H1 (cell line): Measurements from ENCODE around the gene CBR4. TPM values are rescaled to one million over a fixed set of nuclear protein-coding genes. Genes with fewer than 3 reads are reported as not detected.

ENCODE experiments used
- CTCF ChIA-PET: fragments of 300-600 bp; sonication (Branson Sonifier 250); formaldehyde crosslinking; loops from one replicate; lab custom pipeline; 2021; ENCODE audit not compliant: partially characterized antibody; lab: Charles Lee
- POLR2A ChIA-PET: fragments of 300-600 bp; sonication (Branson Sonifier 250); formaldehyde crosslinking; loops from one replicate; lab custom pipeline; 2021; ENCODE audit warnings: inconsistent platforms; ENCODE audit not compliant: partially characterized antibody; lab: Charles Lee
- DNase-seq, 2 experiments: peaks; one replicate each; pipeline versions ENCODE4 v3.0.0 to v3.0.0-alpha.2; 2010 to 2022; ENCODE audit warnings: low spot score in 2 of 2, low read depth in 1 of 2, mixed read lengths in 1 of 2
- FAIRE-seq: peaks from 2 replicates; lab custom pipeline; 2011; peaks lifted over from hg19 to GRCh38; lab: Jason Lieb, UNC
- H2AFZ ChIP-seq: 2 replicates; pipeline ENCODE4 v1.8.1; 2012; ENCODE audit warnings: low read length, inconsistent platforms
- H2AK5ac ChIP-seq: 2 replicates; pipeline ENCODE4 v1.6.1; 2013; ENCODE audit warnings: low read depth, low read length
- H2BK120ac ChIP-seq: replicated peaks from 2 replicates; pipeline ENCODE3; 2013; ENCODE audit warnings: low read depth, low read length, inconsistent platforms
- H2BK12ac ChIP-seq: 2 replicates; pipeline ENCODE4 v1.6.1; 2013; ENCODE audit warnings: low read depth, low read length
- H2BK15ac ChIP-seq: 2 replicates; pipeline ENCODE4 v1.6.1; 2013; ENCODE audit warnings: low read length
- H2BK20ac ChIP-seq: 2 replicates; pipeline ENCODE4 v1.6.1; 2013; ENCODE audit warnings: low read length
- H2BK5ac ChIP-seq: 2 replicates; pipeline ENCODE4 v1.6.1; 2013; ENCODE audit warnings: low read depth, low read length
- H3K14ac ChIP-seq: 2 replicates; pipeline ENCODE4 v1.6.1; 2013; ENCODE audit warnings: inconsistent platforms; ENCODE audit not compliant: insufficient read length
- H3K18ac ChIP-seq: 2 replicates; pipeline ENCODE4 v1.6.1; 2013; ENCODE audit warnings: low read length; ENCODE audit errors: extremely low read depth
- H3K23ac ChIP-seq: 2 replicates; pipeline ENCODE4 v1.6.1; 2013; ENCODE audit warnings: inconsistent platforms; ENCODE audit not compliant: insufficient read length
- H3K23me2 ChIP-seq: 2 replicates; pipeline ENCODE4 v1.6.1; 2013; ENCODE audit warnings: low read depth, low read length
- H3K27ac ChIP-seq: 2 replicates; pipeline ENCODE4 v1.6.1; 2011; ENCODE audit warnings: low read depth, low read length, inconsistent platforms
- H3K27me3 ChIP-seq, 4 experiments: replicated peaks in 1 of 4; 1 replicate in 1 of 4; 2 replicates in 3 of 4; pipeline versions ENCODE4 v1.6.1 to v1.8.1; 2011 to 2013; ENCODE audit warnings: low read length in 3 of 4, mild to moderate bottlenecking in 3 of 4, inconsistent platforms in 2 of 4, mixed read lengths in 2 of 4, moderate library complexity in 1 of 4; ENCODE audit not compliant: control insufficient read depth in 3 of 4, insufficient read depth in 3 of 4; ENCODE audit errors: extremely low read depth in 1 of 4
- H3K36me3 ChIP-seq, 4 experiments: 2 replicates each; pipeline versions ENCODE4 v1.6.1 to v1.8.1; 2011 to 2013; ENCODE audit warnings: mild to moderate bottlenecking in 4 of 4, low read length in 3 of 4, moderate library complexity in 2 of 4, control low read depth in 1 of 4, inconsistent platforms in 1 of 4; ENCODE audit not compliant: insufficient read depth in 4 of 4, control insufficient read depth in 2 of 4
- H3K4ac ChIP-seq: replicated peaks from 2 replicates; pipeline ENCODE3; 2013; ENCODE audit warnings: low read length, low read depth, mixed read lengths, inconsistent platforms; ENCODE audit not compliant: insufficient read length
- H3K4me1 ChIP-seq, 4 experiments: replicated peaks in 1 of 4; 1 replicate in 1 of 4; 2 replicates in 3 of 4; pipeline versions ENCODE4 v1.6.1 to v1.8.1; 2011 to 2013; ENCODE audit warnings: low read length in 3 of 4, inconsistent platforms in 2 of 4, mixed read lengths in 1 of 4; ENCODE audit not compliant: insufficient read depth in 4 of 4, control insufficient read depth in 3 of 4
- H3K4me2 ChIP-seq, 2 experiments: 2 replicates each; pipeline versions ENCODE4 v1.6.1 to v1.8.1; 2011 to 2013; ENCODE audit warnings: low read depth in 2 of 2, low read length in 2 of 2, control low read depth in 1 of 2, inconsistent platforms in 1 of 2, mild to moderate bottlenecking in 1 of 2; ENCODE audit not compliant: insufficient read depth in 1 of 2
- H3K4me3 ChIP-seq, 4 experiments: fragments of 200-600, 300-600 bp in 1 of 4; sonication (generic), shearing (Covaris generic), sonication (Bioruptor Twin) in 1 of 4; 2 replicates each; pipeline versions ENCODE4 v1.5.1 to v1.8.1; 2011 to 2016; ENCODE audit warnings: low read length in 4 of 4, low read depth in 3 of 4, control low read depth in 2 of 4, inconsistent platforms in 2 of 4, mild to moderate bottlenecking in 2 of 4, mixed read lengths in 1 of 4, moderate library complexity in 1 of 4; ENCODE audit not compliant: insufficient read depth in 2 of 4; ENCODE audit errors: extremely low read depth in 1 of 4
- H3K56ac ChIP-seq: replicated peaks from 2 replicates; pipeline ENCODE3; 2013; ENCODE audit warnings: low read depth, mild to moderate bottlenecking, mixed read lengths, low read length, inconsistent platforms; ENCODE audit not compliant: insufficient read length
- H3K79me1 ChIP-seq: 2 replicates; pipeline ENCODE4 v1.6.1; 2013; ENCODE audit warnings: low read depth, low read length, control low read depth
- H3K79me2 ChIP-seq, 2 experiments: 2 replicates each; pipeline versions ENCODE4 v1.6.1 to v1.8.1; 2012 to 2013; ENCODE audit warnings: low read length in 2 of 2, mild to moderate bottlenecking in 2 of 2, inconsistent platforms in 1 of 2; ENCODE audit not compliant: insufficient read depth in 2 of 2, control insufficient read depth in 1 of 2
- H3K9ac ChIP-seq, 4 experiments: replicated peaks in 1 of 4; 1 replicate in 1 of 4; 2 replicates in 3 of 4; pipeline versions ENCODE4 v1.6.1 to v1.8.1; 2011 to 2013; ENCODE audit warnings: low read depth in 3 of 4, low read length in 3 of 4, control low read depth in 2 of 4, mild to moderate bottlenecking in 2 of 4, moderate library complexity in 2 of 4, inconsistent platforms in 1 of 4; ENCODE audit errors: extremely low read depth in 1 of 4
- H3K9me3 ChIP-seq, 2 experiments: 2 replicates each; pipeline versions ENCODE4 v1.6.1 to v1.8.1; 2012 to 2013; ENCODE audit warnings: mild to moderate bottlenecking in 2 of 2, moderate library complexity in 2 of 2, control low read depth in 1 of 2, inconsistent platforms in 1 of 2, low read depth in 1 of 2, low read length in 1 of 2, mixed read lengths in 1 of 2; ENCODE audit not compliant: insufficient read depth in 2 of 2
- H4K20me1 ChIP-seq, 2 experiments: replicated peaks in 1 of 2; 2 replicates each; pipeline versions ENCODE3 to v1.8.1; 2011 to 2013; ENCODE audit warnings: inconsistent platforms in 2 of 2, low read length in 2 of 2, mild to moderate bottlenecking in 1 of 2; ENCODE audit not compliant: insufficient read depth in 2 of 2, control insufficient read depth in 1 of 2
- H4K5ac ChIP-seq: 2 replicates; pipeline ENCODE4 v1.6.1; 2013; ENCODE audit warnings: low read length, low read depth, mixed read lengths, inconsistent platforms; ENCODE audit not compliant: insufficient read length
- H4K8ac ChIP-seq: 2 replicates; pipeline ENCODE4 v1.8.0; 2013; ENCODE audit warnings: mild to moderate bottlenecking, moderate library complexity, low read length, inconsistent platforms; ENCODE audit not compliant: insufficient read depth; ENCODE audit errors: extremely low read depth
- H4K91ac ChIP-seq: replicated peaks from 2 replicates; pipeline ENCODE3; 2013; ENCODE audit warnings: low read length, mixed read lengths, inconsistent platforms; ENCODE audit not compliant: insufficient read length
- ASH2L ChIP-seq: fragments of 200-600, 300-600 bp; sonication (generic); IDR thresholded peaks from one replicate; pipeline ENCODE4 v1.7.1; 2017; ENCODE audit warnings: low read length
- ATF2 ChIP-seq: IDR thresholded peaks from 2 replicates; pipeline ENCODE4 v1.6.1; 2012; ENCODE audit warnings: low read length, inconsistent platforms
- CBX5 ChIP-seq: fragments of 300-800, 300-1000 bp; sonication (generic); IDR thresholded peaks from 2 replicates; pipeline ENCODE4 v1.7.1; 2016; ENCODE audit warnings: antibody characterized with exemption, low read length, low read depth
- CREB1 ChIP-seq: IDR thresholded peaks from 2 replicates; pipeline ENCODE4 v1.6.1; 2012; ENCODE audit warnings: inconsistent platforms
- CTBP2 ChIP-seq: IDR thresholded peaks from 2 replicates; pipeline ENCODE4 v1.7.0; 2011; ENCODE audit warnings: borderline replicate concordance, mild to moderate bottlenecking, moderate library complexity, mixed read lengths, low read length; ENCODE audit not compliant: insufficient read depth, insufficient read length
- HDAC6 ChIP-seq: IDR thresholded peaks from one replicate; pipeline ENCODE4 v1.7.1; 2012; ENCODE audit warnings: low read depth, mild to moderate bottlenecking, inconsistent platforms, low read length, moderate library complexity
- JUN ChIP-seq: IDR thresholded peaks from 2 replicates; pipeline ENCODE4 v1.6.1; 2011; ENCODE audit warnings: low read depth, mild to moderate bottlenecking, improper control_type of control experiment, low read length
- JUND ChIP-seq: IDR thresholded peaks from 2 replicates; pipeline ENCODE4 v1.6.1; 2011; ENCODE audit warnings: mild to moderate bottlenecking, improper control_type of control experiment, low read length
- KDM5A ChIP-seq: fragments of 200-600 bp; IDR thresholded peaks from 2 replicates; pipeline ENCODE4 v1.7.1; 2012; ENCODE audit warnings: mild to moderate bottlenecking, low read length, inconsistent platforms, mixed read lengths
- NANOG ChIP-seq: IDR thresholded peaks from 2 replicates; pipeline ENCODE4 v1.6.1; 2011; ENCODE audit warnings: low read length, low read depth, mild to moderate bottlenecking, inconsistent platforms; ENCODE audit not compliant: insufficient read depth, poor library complexity, severe bottlenecking
- POLR2AphosphoS5 ChIP-seq: IDR thresholded peaks from 2 replicates; pipeline ENCODE4 v1.6.1; 2011; ENCODE audit warnings: low read depth, low read length
- POU5F1 ChIP-seq: IDR thresholded peaks from 2 replicates; pipeline ENCODE4 v1.6.1; 2011; ENCODE audit warnings: low read depth, mild to moderate bottlenecking, low read length, moderate library complexity
- RXRA ChIP-seq: IDR thresholded peaks from 2 replicates; pipeline ENCODE4 v1.6.1; 2011; ENCODE audit warnings: low read depth, mild to moderate bottlenecking, low read length, moderate library complexity; ENCODE audit not compliant: insufficient read depth
- TEAD4 ChIP-seq: IDR thresholded peaks from 2 replicates; pipeline ENCODE4 v1.6.1; 2012; ENCODE audit warnings: low read depth, low read length, inconsistent platforms, mixed read lengths
- WGBS, 2 experiments: shearing (Covaris generic) in 1 of 2; methylation state at CpG; one replicate each; pipeline versions ENCODE4 v1.1.6 to v1.1.7; 2013 to 2015; ENCODE audit warnings: low lambda C conversion rate in 2 of 2, mixed read lengths in 2 of 2, inconsistent platforms in 1 of 2, low coverage in 1 of 2, missing lambda C conversion rate in 1 of 2; ENCODE audit not compliant: insufficient replicate concordance in 2 of 2, insufficient coverage in 1 of 2, insufficient read length in 1 of 2; ENCODE audit errors: extremely low coverage in 1 of 2, missing lambda C conversion rate in 1 of 2; 5-methylcytosine and 5-hydroxymethylcytosine counted together
- polyA plus RNA-seq, 7 experiments: library from polyadenylated mRNA; depleted of rRNA in 3 of 7; stranded (reverse) in 5 of 7; unstranded in 2 of 7; fragments of >200 nt in 5 of 7; fragments of 200-250 nt in 2 of 7; gene quantifications; 1 replicate in 5 of 7; 2 replicates in 1 of 7; 4 replicates in 1 of 7; pipeline versions ENCODE4 v1.2.1 to v1.2.3, GENCODE V29; 2011 to 2013; ENCODE audit warnings: missing spikeins in 2 of 7, mixed read lengths in 2 of 7
- total RNA-seq: library from RNA; stranded (reverse); fragmentation: NEBNext Ultra II Directional; extraction: Animal tissue kit (Norgen Biotek cat#: 25700); gene quantifications from 2 replicates; pipeline ENCODE4 v1.2.1, GENCODE V29; 2021

CBR4 gene
- total and polyA plus RNA-seq, 2 of the 8 experiments (the other 6 are each of a cell fraction or from before 2014, with no cell fraction given): 8.6 to 29.5 TPM

DNA sequence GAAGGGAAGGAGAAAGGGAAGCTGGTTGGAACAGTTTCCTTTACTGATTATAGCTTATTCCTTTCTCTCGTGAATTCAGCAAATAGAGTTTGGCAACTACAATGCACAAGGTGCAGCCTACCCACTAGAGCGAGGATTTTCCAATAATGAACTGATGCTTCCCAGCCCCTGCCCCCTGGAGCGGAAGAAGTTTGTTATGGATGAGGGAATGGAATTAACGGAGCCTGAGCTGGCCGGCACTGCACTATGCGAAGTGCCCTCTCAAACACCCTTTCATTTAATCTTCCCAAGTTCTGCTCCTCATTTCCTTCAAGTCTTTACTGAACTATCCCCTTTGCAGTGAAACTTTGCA, 42.5 kb upstream of the CBR4 start:
- no peaks in the 10 kb centered on the region for H3K79me2 ChIP-seq
- ChIA-PET CTCF (interaction anchor here (1.9 kb wide), 1 partner anchor 100 kb away, joined by 5 read pairs; no protein-coding TSS in a partner anchor), POLR2A (interaction anchor here (1.4 kb wide), 1 partner anchor 43 kb away, joined by 4 read pairs; the partner anchor contains the start of gene CBR4)
- no peak for FAIRE-seq
- H4K91ac ChIP-seq: no peak overlapping the region
- no peak for DNase-seq
- WGBS, 2 experiments: 92% methylated on average over 6 of the region's 6 CpGs; no CpG with 5 or more reads in 1 of the 2 experiments
- H3K9ac ChIP-seq: no peak overlapping the region
- H3K14ac ChIP-seq: no peak overlapping the region
- no peaks in the 10 kb centered on the region for H3K23me2 ChIP-seq
- no peaks in the 10 kb centered on the region for H4K20me1 ChIP-seq
- H3K4ac ChIP-seq: no peak overlapping the region
- H2BK120ac ChIP-seq: no peak overlapping the region
- no peak overlapping the region for H2BK12ac ChIP-seq
- H3K27ac ChIP-seq: no peak overlapping the region
- H3K4me1 ChIP-seq: peaks cover 0 to 6% (median 4%) of the 10 kb centered on the region in 4 experiments; a peak in 2 of 7 replicates
- no peak overlapping the region for H3K18ac ChIP-seq
- no peak overlapping the region for H3K23ac ChIP-seq
- H3K79me1 ChIP-seq: no peaks in the 10 kb centered on the region
- no peaks in the 10 kb centered on the region for H3K36me3 ChIP-seq
- no peak overlapping the region for H3K4me2 ChIP-seq
- no peak overlapping the region for H4K8ac ChIP-seq
- H3K56ac ChIP-seq: no peak overlapping the region
- H2BK15ac ChIP-seq: no peak overlapping the region
- no peak overlapping the region for H2AFZ ChIP-seq
- H4K5ac ChIP-seq: no peak overlapping the region
- H3K4me3 ChIP-seq: no peak overlapping the region
- H2BK20ac ChIP-seq: no peak overlapping the region
- H2AK5ac ChIP-seq: no peak overlapping the region
- no peak overlapping the region for H2BK5ac ChIP-seq
- no peaks in the 10 kb centered on the region for H3K9me3 ChIP-seq
- no peaks in the 10 kb centered on the region for H3K27me3 ChIP-seq
- no peak for TF ChIP-seq CTBP2
- no peak for TF ChIP-seq POLR2AphosphoS5
- TF ChIP-seq CBX5: no peak
- TF ChIP-seq HDAC6: no peak
- TF ChIP-seq ASH2L: no peak
- no peak for TF ChIP-seq NANOG
- no peak for TF ChIP-seq ATF2
- TF ChIP-seq TEAD4: no peak
- no peak for TF ChIP-seq POU5F1
- no peak for TF ChIP-seq JUN
- no peak for TF ChIP-seq JUND
- no peak for TF ChIP-seq RXRA
- TF ChIP-seq KDM5A: no peak
- no peak for TF ChIP-seq CREB1
